ENCODE results near the gene POLR3A.
"Not testable (repeated sequence)": the region's sequence is repeated elsewhere in the genome, so short reads cannot be mapped to it uniquely, and the experiment has no call there.

POLR3A gene

GRCh38 chr10:78029269-78030226, at the start of gene POLR3A:
POLR3A (minus strand) TSS chr10:78029515; CDS start chr10:78029407, 108 bp downstream.
- DNase-seq = peak; percentile 95

- no peak for DNase-seq
Observed at GRCh38 chr10:78078539-78079330, 49.4 kb upstream of the POLR3A start.

DNA sequence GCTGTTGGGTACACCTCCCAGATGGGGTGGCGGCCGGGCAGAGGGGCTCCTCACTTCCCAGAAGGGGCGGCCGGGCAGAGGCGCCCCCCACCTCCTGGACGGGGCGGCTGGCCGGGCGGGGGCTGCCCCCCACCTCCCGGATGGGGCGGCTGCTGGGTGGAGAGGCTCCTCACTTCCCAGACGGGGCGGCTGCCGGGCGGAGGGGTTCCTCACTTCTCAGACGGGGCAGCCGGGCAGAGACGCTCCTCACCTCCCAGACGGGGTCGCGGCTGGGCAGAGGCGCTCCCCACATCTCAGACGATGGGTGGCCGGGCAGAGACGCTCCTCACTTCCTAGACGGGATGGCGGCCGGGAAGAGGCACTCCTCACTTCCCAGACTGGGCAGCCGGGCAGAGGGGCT, 46.5 kb upstream of the POLR3A start:
- DNase-seq = not testable (repeated sequence)

DNA sequence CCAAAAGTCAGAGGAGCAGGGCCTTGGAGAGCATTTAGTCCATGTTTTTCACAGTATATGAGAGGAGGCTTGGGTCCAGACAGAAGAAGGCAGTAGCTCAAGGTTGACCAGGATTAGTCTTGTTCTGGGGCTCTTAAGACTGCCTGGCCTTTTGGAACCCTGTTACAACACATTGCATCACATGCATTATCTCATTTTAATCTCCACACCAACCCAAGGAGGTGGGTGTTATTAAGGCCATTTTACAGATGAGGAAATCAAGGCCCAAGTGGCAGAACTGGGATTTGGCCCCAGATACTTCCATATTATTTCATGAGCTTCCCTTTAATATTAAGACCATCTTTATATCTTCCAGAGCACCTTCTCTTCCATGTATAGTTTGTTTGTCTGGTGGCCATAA, 43.2 kb upstream of the POLR3A start:
- DNase-seq = no peak

DNA sequence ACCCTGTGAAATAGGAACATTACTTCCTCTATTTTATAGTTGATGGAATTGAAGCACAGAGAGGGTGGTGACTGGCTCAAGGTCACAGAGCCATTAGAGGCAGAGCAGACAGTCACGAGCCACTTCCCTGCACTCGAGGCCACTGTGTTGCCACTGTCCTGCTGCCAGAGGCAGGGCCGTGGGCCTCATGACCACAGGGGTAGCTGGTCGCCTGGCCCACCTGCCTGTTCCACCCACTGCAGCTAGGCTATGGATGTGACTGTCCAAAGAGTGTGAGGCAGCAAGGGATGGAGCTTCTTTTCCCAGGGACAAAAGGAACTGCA, 42.5 kb upstream of the POLR3A start:
- DNase-seq = no peak

DNA sequence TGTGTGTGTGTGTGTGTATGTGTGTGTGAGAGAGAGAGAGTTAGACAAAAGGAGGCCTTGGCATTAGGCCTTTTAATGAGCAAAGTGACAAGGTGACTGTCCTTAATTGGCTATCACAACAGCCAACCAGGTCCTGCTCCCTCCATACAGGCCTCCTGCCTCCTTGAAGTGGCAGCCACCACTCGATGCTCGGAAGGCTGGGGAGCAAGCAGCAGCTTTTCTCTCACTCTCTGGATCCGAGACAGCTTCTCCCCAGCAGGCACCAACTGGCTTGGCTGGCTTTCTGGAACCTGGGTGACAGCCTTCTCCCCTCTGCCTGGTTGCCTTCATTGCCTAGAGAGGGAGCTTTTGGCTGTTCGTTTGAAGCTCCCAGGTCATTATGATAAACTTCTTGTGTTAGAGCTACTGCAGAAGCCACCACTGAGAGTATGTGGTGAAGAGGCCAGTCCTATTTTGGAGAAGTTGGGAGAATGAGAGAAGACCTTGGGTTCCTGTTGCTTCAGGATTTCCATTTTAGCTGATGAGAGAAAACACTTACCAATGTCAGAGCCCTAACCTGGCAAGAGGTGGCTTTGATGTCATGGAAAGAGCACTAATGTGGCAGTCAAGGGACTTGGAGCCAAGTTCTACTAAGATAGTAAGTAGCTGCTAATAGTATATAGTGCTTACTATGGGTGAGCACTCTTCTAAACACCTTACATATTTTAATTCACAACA, 42.0 kb upstream of the POLR3A start:
- no peak for DNase-seq

DNA sequence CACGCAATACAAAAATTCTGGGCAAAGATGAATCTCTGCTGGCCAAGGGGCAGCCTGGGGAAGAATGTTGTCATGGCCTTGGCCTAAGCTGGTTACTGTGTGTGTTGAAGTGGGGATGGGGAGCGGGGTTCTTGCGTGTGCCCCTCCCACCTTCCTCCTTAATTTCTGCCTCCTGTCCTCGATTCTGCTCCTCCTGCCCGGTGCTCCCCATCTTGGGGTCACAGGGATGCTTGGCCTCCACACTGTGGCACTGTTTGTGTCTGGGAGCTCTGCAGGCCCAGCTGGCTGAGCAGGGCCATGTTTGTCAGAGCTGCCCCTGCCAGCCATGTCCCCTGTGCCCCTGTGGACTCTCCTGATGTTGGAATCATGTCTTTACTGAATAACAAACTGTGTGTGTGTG, 41.4 kb upstream of the POLR3A start:
- no peak for DNase-seq

DNA sequence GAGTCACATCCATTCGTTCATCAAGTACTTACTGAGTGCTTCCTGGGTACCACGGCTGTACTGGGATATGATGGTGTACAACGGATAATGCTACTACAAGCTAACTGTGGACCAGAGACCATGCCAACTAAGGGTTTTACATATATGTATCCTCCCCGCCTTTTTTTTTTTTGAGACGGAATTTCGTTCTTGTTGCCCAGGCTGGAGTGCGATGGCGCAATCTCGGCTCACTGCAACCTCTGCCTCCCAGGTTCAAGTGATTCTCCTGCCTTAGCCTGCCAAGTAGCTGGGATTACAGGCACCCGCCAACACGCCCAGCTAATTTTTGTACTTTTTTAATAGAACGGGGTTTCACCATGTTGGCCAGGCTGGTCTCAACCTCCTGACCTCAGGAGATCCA, 40.7 kb upstream of the POLR3A start:
- not testable (repeated sequence) for DNase-seq

- DNase-seq = no peak
Observed at GRCh38 chr10:78069151-78069550, 39.8 kb upstream of the POLR3A start.

GRCh38 chr10:78066728-78067430, 37.6 kb upstream of the POLR3A start:
- DNase-seq = no peak

DNA sequence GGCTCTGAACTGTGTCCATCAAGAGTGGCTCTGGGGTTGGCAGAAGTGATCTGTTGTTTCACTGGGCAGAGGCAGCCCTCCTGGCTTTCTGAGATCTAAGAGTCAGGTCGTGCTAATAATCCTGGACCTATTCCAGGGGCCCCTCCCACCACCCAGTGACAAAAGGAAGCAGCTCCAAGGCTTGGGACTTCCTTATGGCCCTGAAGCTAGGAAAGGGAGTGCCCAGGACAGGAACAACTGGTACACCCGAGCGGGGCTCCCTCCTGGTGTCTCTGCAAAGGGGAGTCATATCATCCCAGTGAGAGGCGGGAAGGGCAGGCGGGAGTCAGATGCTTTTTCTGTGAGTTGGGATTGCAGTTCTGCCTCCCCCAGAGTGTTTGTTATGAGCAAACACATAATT, 36.7 kb upstream of the POLR3A start:
- DNase-seq = no peak

DNA sequence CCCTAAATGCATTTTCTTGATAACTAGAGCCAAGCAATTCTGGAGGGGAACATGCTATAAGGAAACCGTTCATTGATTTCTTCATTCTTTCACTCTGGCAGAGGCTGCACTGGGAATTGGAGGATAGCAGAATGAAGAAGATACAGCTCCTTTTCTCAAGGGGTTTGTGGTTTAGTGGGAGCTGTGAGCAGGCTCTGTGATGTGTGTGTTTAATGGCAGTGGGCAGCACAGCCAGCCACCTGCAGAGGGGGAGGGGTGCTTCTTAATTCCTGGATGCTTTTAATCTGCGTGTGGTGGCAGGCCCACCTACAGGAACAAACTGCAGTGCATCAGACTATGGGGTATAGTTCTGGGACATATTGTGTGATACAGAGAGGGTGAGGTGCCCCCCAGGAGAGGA, 36.3 kb upstream of the POLR3A start:
- no peak for DNase-seq

DNA sequence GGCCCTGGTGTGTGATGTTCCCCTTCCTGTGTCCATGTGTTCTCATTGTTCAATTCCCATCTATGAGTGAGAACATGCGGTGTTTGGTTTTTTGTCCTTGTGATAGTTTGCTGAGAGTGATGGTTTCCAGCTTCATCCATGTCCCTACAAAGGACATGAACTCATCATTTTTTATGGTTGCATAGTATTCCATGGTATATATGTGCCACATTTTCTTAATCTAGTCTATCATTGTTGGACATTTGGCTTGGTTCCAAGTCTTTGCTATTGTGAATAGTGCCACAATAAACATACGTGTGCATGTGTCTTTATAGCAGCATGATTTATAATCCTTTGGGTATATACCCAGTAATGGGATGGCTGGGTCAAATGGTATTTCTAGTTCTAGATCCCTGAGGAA, 35.6 kb upstream of the POLR3A start:
- not testable (repeated sequence) for DNase-seq

DNA sequence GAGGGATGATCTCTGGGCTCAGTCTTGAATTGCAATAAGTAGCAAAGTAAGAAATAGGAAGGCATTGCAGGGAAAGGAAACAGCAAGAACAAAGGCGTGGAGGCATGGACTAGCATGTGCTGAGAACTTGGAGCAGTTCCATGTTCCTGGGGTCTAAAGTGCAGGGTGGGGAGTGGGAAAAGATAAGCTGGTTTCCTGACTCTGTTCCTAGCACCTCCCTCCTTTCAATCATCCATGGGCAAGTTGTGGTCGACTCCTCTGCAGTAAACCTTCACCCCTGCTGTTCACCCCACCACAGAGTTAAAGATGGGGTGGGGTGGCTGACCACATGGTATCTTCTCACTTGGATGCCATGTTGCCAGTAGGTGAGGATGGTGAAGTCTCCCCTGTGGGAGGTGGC, 33.9 kb upstream of the POLR3A start:
- DNase-seq = no peak

DNA sequence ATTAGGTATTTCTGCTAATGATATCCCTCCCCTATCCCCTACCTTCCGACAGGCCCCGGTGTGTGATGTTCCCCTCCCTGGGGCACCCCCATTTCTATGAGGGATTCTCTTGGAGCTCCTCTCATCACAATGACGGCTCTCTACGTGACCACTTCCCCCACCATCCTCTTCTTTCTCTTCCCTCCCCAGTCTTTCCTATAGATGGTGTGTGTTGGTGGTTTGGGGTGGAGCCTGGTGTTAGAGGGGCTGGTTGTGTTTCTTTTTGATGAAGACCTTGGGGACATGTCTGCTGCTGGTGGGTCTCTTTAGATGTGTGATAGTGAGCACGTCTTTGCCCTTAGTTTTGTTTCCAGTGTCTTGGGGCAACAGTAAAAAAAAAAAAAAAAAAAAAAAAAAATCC, 33.0 kb upstream of the POLR3A start:
- DNase-seq = no peak

DNA sequence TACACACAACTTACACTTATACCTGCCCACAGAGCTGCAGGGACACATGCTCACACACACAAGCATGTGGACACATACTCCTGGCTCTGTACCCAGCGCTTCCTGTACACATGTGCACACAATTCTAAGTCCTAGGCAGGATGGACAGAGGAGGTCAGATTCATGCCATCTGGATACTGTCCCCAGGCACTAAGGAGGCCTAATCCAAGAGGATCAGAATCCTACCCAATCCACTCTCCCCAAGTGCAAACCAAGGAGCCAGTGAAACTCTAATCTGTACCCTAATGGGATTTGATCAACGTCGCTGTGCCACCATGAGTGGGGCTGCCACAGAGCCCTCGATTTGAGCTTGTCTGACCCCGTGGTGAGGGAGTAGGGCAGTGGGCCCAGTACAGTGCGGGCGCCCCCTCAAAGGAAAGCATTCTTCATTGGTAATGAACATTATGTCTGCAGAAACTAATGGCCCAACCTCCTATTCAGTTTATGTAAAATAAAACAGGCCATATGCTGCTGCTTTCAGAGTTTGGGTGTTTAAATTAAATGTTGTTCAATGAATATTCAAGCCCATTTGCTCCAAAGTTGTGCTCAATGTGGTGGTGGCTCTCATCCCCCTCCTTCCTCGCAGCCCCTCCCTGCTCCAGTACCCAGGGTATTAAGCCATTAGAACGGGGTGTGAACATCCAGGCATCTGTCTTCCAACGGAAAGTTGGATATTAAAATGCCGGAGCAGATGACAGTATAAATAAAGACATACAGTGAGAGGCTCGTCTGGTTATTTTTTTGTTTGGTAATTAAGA, 30.8 kb upstream of the POLR3A start:
- no peak for DNase-seq

DNA sequence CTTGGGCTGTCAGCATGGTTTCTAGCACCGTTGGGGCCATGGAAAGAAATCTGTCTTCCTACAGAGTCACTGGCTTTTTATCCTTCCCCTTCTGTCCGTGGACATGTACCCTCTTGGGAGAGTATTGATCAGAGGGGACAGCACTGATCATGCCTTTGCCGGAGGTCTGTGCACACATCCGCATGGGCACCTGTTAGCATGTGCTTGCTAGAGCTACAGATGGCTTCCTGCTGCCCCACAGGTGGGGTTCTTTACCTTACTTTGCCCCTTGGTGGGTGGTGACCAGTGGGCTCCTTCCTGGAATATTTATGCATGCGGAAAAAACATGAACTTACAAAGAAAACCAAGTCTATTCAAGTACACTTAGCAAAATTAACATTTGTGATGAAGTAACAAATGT, 29.2 kb upstream of the POLR3A start:
- no peak for DNase-seq

GRCh38 chr10:78053211-78053868, 24.0 kb upstream of the POLR3A start:
- no peak for DNase-seq

GRCh38 chr10:78049851-78050250, 20.5 kb upstream of the POLR3A start:
- no peak for DNase-seq

- DNase-seq = peak; percentile 86
Observed at GRCh38 chr10:78047314-78047891, 18.1 kb upstream of the POLR3A start.

DNA sequence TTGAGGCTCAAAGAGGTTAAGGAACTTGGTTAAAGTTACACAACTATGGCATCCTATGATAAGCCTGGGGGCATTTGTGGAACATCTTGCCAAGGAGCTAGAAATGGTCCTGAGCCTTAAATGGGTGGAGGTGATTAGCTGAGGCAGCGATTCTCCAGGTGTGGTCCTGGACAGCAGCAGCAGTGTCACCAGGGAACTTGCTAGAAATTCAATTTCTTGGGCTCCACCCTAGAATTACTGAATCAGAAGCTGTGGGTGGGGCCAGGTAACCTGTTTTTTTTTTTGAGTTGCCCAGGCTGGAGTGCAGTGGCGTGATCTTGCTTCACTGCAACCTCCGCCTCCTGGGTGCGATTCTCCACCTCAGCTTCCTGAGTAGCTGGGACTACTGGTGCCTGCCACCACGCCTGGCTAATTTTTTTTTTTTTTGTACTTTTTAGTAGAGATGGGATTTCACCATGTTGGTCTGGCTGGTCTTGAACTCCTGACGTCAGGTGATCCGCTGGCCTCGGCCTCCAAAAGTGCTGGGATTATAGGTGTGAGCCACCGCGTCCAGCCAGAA, 17.5 kb upstream of the POLR3A start:
- DNase-seq = no peak
